Measurements from ENCODE around the gene PHETA2.
"Not testable (repeated sequence)": the region's sequence is repeated elsewhere in the genome, so short reads cannot be mapped to it uniquely, and the experiment has no call there.

PHETA2 gene

GRCh38 chr22:42071508-42071907 lies 2.5 kb upstream of the PHETA2 start:
- Histone ChIP-seq H3K4me3 (ENCODE audit: low read length) (peak overlapping the region; percentile 66), H3K27me3 (ENCODE audit: control insufficient read depth, insufficient read depth, low read length) (peaks cover 19% of the 10 kb centered on the region)
- not testable (repeated sequence) for H3K4me1 ChIP-seq (ENCODE audit: control insufficient read depth, low read depth, low read length); H3K9me3 ChIP-seq (ENCODE audit: control insufficient read depth, low read depth, low read length); H3K36me3 ChIP-seq (ENCODE audit: control insufficient read depth, low read depth, low read length); H3K27ac ChIP-seq (ENCODE audit: low read length); H3K9ac ChIP-seq (ENCODE audit: low read length)

GRCh38 chr22:42072606-42073330 lies 1.3 kb upstream of the PHETA2 start:
- H3K4me3 ChIP-seq (ENCODE audit: low read length) = no peak overlapping the region
- peaks cover 10% of the 10 kb centered on the region for H3K4me1 ChIP-seq (ENCODE audit: control insufficient read depth, low read depth, low read length)
- no peaks in the 10 kb centered on the region for H3K9me3 ChIP-seq (ENCODE audit: control insufficient read depth, low read depth, low read length)
- H3K27ac ChIP-seq (ENCODE audit: low read length) = no peak overlapping the region
- H3K36me3 ChIP-seq (ENCODE audit: control insufficient read depth, low read depth, low read length) = peaks cover 4% of the 10 kb centered on the region
- peaks cover 19% of the 10 kb centered on the region for H3K27me3 ChIP-seq (ENCODE audit: control insufficient read depth, insufficient read depth, low read length)
- no peak overlapping the region for H3K9ac ChIP-seq (ENCODE audit: low read length)

- Histone ChIP-seq H3K27ac (ENCODE audit: low read length) (no peak overlapping the region), H3K9ac (ENCODE audit: low read length) (peak overlapping the region; percentile 28), H3K4me1 (ENCODE audit: control insufficient read depth, low read depth, low read length) (peaks cover 10% of the 10 kb centered on the region), H3K4me3 (ENCODE audit: low read length) (no peak overlapping the region), H3K27me3 (ENCODE audit: control insufficient read depth, insufficient read depth, low read length) (peaks cover 19% of the 10 kb centered on the region), H3K36me3 (ENCODE audit: control insufficient read depth, low read depth, low read length) (no peaks in the 10 kb centered on the region), H3K9me3 (ENCODE audit: control insufficient read depth, low read depth, low read length) (no peaks in the 10 kb centered on the region)
These were observed 417 bp upstream of the PHETA2 start for GRCh38 chr22:42073621-42074041.

- Histone ChIP-seq H3K4me1 (ENCODE audit: control insufficient read depth, low read depth, low read length) (peaks cover 5% of the 10 kb centered on the region), H3K4me3 (ENCODE audit: low read length) (peak overlapping the region; percentile 48), H3K27ac (ENCODE audit: low read length) (no peak overlapping the region), H3K36me3 (ENCODE audit: control insufficient read depth, low read depth, low read length) (no peaks in the 10 kb centered on the region), H3K9ac (ENCODE audit: low read length) (no peak overlapping the region), H3K27me3 (ENCODE audit: control insufficient read depth, insufficient read depth, low read length) (peaks cover 14% of the 10 kb centered on the region), H3K9me3 (ENCODE audit: control insufficient read depth, low read depth, low read length) (no peaks in the 10 kb centered on the region)
These were observed 1.0 kb downstream of the PHETA2 start for GRCh38 chr22:42074846-42075676.

GRCh38 chr22:42076764-42077485 lies 2.9 kb downstream of the PHETA2 start:
- no peaks in the 10 kb centered on the region for H3K9me3 ChIP-seq (ENCODE audit: control insufficient read depth, low read depth, low read length)
- H3K27me3 ChIP-seq (ENCODE audit: control insufficient read depth, insufficient read depth, low read length) = peaks cover 14% of the 10 kb centered on the region
- no peak overlapping the region for H3K27ac ChIP-seq (ENCODE audit: low read length)
- H3K9ac ChIP-seq (ENCODE audit: low read length) = no peak overlapping the region
- no peak overlapping the region for H3K4me3 ChIP-seq (ENCODE audit: low read length)
- H3K36me3 ChIP-seq (ENCODE audit: control insufficient read depth, low read depth, low read length) = no peaks in the 10 kb centered on the region
- no peaks in the 10 kb centered on the region for H3K4me1 ChIP-seq (ENCODE audit: control insufficient read depth, low read depth, low read length)

GRCh38 chr22:42077486-42078125 lies 3.6 kb downstream of the PHETA2 start:
- Histone ChIP-seq H3K4me1 (ENCODE audit: control insufficient read depth, low read depth, low read length) (no peaks in the 10 kb centered on the region), H3K36me3 (ENCODE audit: control insufficient read depth, low read depth, low read length) (peaks cover 3% of the 10 kb centered on the region), H3K9me3 (ENCODE audit: control insufficient read depth, low read depth, low read length) (no peaks in the 10 kb centered on the region), H3K27me3 (ENCODE audit: control insufficient read depth, insufficient read depth, low read length) (peaks cover 13% of the 10 kb centered on the region), H3K9ac (ENCODE audit: low read length) (no peak overlapping the region), H3K4me3 (ENCODE audit: low read length) (no peak overlapping the region), H3K27ac (ENCODE audit: low read length) (no peak overlapping the region)

GRCh38 chr22:42078469-42079318 lies 4.6 kb downstream of the PHETA2 start:
- Histone ChIP-seq H3K4me1 (ENCODE audit: control insufficient read depth, low read depth, low read length) (no peaks in the 10 kb centered on the region), H3K27ac (ENCODE audit: low read length) (peak overlapping the region; percentile 1), H3K9ac (ENCODE audit: low read length) (peak overlapping the region; percentile 85), H3K9me3 (ENCODE audit: control insufficient read depth, low read depth, low read length) (no peaks in the 10 kb centered on the region), H3K36me3 (ENCODE audit: control insufficient read depth, low read depth, low read length) (peaks cover 4% of the 10 kb centered on the region), H3K4me3 (ENCODE audit: low read length) (peak overlapping the region; percentile 72), H3K27me3 (ENCODE audit: control insufficient read depth, insufficient read depth, low read length) (peaks cover 2% of the 10 kb centered on the region)

GRCh38 chr22:42079319-42080251 lies 5.5 kb downstream of the PHETA2 start, which contains the start of gene SMDT1:
SMDT1 (plus strand) TSS chr22:42079700; CDS start chr22:42079769, 69 bp downstream.
- no peaks in the 10 kb centered on the region for H3K4me1 ChIP-seq (ENCODE audit: control insufficient read depth, low read depth, low read length)
- peak within 1 kb of the TSS; percentile 70 for H3K27ac ChIP-seq (ENCODE audit: low read length)

GRCh38 chr22:42080287-42080686 lies 6.2 kb downstream of the PHETA2 start:
- peaks cover 11% of the 10 kb centered on the region for H3K36me3 ChIP-seq (ENCODE audit: control insufficient read depth, low read depth, low read length)

More at GRCh38 chr22:42079319-42080251, 5.5 kb downstream of the PHETA2 start, which contains the start of gene SMDT1:
- Histone ChIP-seq H3K36me3 (ENCODE audit: control insufficient read depth, low read depth, low read length) (peaks cover 5% of the 10 kb centered on the region), H3K4me3 (ENCODE audit: low read length) (peak within 1 kb of the TSS; percentile 72), H3K9me3 (ENCODE audit: control insufficient read depth, low read depth, low read length) (no peaks in the 10 kb centered on the region), H3K27me3 (ENCODE audit: control insufficient read depth, insufficient read depth, low read length) (no peaks in the 10 kb centered on the region), H3K9ac (ENCODE audit: low read length) (peak within 1 kb of the TSS; percentile 85)

GRCh38 chr22:42083119-42083518 lies 9.1 kb downstream of the PHETA2 start:
- H3K36me3 ChIP-seq (ENCODE audit: control insufficient read depth, low read depth, low read length) = peaks cover 31% of the 10 kb centered on the region
- no peaks in the 10 kb centered on the region for H3K4me1 ChIP-seq (ENCODE audit: control insufficient read depth, low read depth, low read length)
- no peaks in the 10 kb centered on the region for H3K9me3 ChIP-seq (ENCODE audit: control insufficient read depth, low read depth, low read length)
- no peak overlapping the region for H3K9ac ChIP-seq (ENCODE audit: low read length)
- H3K27ac ChIP-seq (ENCODE audit: low read length) = no peak overlapping the region
- H3K4me3 ChIP-seq (ENCODE audit: low read length) = no peak overlapping the region
- H3K27me3 ChIP-seq (ENCODE audit: control insufficient read depth, insufficient read depth, low read length) = no peaks in the 10 kb centered on the region

More at GRCh38 chr22:42080287-42080686, 6.2 kb downstream of the PHETA2 start:
- no peaks in the 10 kb centered on the region for H3K9me3 ChIP-seq (ENCODE audit: control insufficient read depth, low read depth, low read length)
- H3K9ac ChIP-seq (ENCODE audit: low read length) = peak overlapping the region; percentile 85
- H3K27ac ChIP-seq (ENCODE audit: low read length) = no peak overlapping the region
- H3K4me3 ChIP-seq (ENCODE audit: low read length) = peak overlapping the region; percentile 72
- H3K27me3 ChIP-seq (ENCODE audit: control insufficient read depth, insufficient read depth, low read length) = no peaks in the 10 kb centered on the region
- H3K4me1 ChIP-seq (ENCODE audit: control insufficient read depth, low read depth, low read length) = no peaks in the 10 kb centered on the region

Data from iPS-18a (cell line).